Measurements from ENCODE around the gene BCR. TPM values are rescaled to one million over a fixed set of nuclear protein-coding genes. Genes with fewer than 3 reads are reported as not detected.

The BCR gene
- total RNA-seq, 2 experiments from 2014 or later: 20.6 to 40.2 TPM

GRCh38 chr22:23144432-23144831 lies 35.9 kb upstream of the BCR start:
- H3K36me3 Mint-ChIP-seq: no peaks in the 10 kb centered on the region
- H3K9me3 Mint-ChIP-seq (ENCODE audit: low read depth): no peaks in the 10 kb centered on the region
- ATAC-seq (no peak), DNase-seq (no peak)
- no peaks in the 10 kb centered on the region for H3K27me3 Mint-ChIP-seq
- H3K4me3 Mint-ChIP-seq: no peak overlapping the region
- CTCF ChIA-PET: interaction anchor here (1.0 to 2.5 kb wide), 6 partner anchors 12 to 142 kb away, joined by 3 to 13 read pairs (median 3); no protein-coding TSS in a partner anchor
- H3K27ac Mint-ChIP-seq: no peak overlapping the region
- peaks cover 40% of the 10 kb centered on the region for H3K4me1 Mint-ChIP-seq

GRCh38 chr22:23144932-23145877 lies 35.1 kb upstream of the BCR start, which contains the start of gene RAB36:
Gene RAB36, plus strand, starts transcription at chr22:23145477. Its CDS starts 1,140 bp downstream, at chr22:23146617.
- peaks cover 36% of the 10 kb centered on the region for H3K4me1 Mint-ChIP-seq
- peak; percentile 59 for ATAC-seq
- DNase-seq: peak; percentile 92
- CTCF ChIA-PET: interaction anchor here (0.9 to 2.5 kb wide), 8 partner anchors 11 to 141 kb away, joined by 3 to 13 read pairs (median 3); no protein-coding TSS in a partner anchor
- no peaks in the 10 kb centered on the region for H3K27me3 Mint-ChIP-seq
- H3K9me3 Mint-ChIP-seq (ENCODE audit: low read depth): no peaks in the 10 kb centered on the region
- peak within 1 kb of the TSS; percentile 68 for H3K4me3 Mint-ChIP-seq
- H3K27ac Mint-ChIP-seq: no peak within 1 kb of the TSS
- H3K36me3 Mint-ChIP-seq: no peaks in the 10 kb centered on the region

GRCh38 chr22:23145878-23146470 lies 34.3 kb upstream of the BCR start:
- Mint-ChIP-seq H3K36me3 (no peaks in the 10 kb centered on the region), H3K27ac (no peak overlapping the region), H3K27me3 (no peaks in the 10 kb centered on the region), H3K4me3 (no peak overlapping the region), H3K4me1 (peaks cover 29% of the 10 kb centered on the region), H3K9me3 (ENCODE audit: low read depth) (no peaks in the 10 kb centered on the region)
- no peak for ATAC-seq
- DNase-seq: no peak
- CTCF ChIA-PET: interaction anchor here (0.9 to 2.5 kb wide), 7 partner anchors 10 to 393 kb away, joined by 3 to 13 read pairs (median 4); no protein-coding TSS in a partner anchor

GRCh38 chr22:23146478-23147205 lies 33.7 kb upstream of the BCR start:
- ATAC-seq (no peak), DNase-seq (no peak)
- no peak overlapping the region for H3K27ac Mint-ChIP-seq
- H3K4me1 Mint-ChIP-seq: peaks cover 25% of the 10 kb centered on the region
- no peaks in the 10 kb centered on the region for H3K9me3 Mint-ChIP-seq (ENCODE audit: low read depth)
- no peaks in the 10 kb centered on the region for H3K27me3 Mint-ChIP-seq
- H3K36me3 Mint-ChIP-seq: no peaks in the 10 kb centered on the region
- no peak overlapping the region for H3K4me3 Mint-ChIP-seq
- CTCF ChIA-PET: interaction anchor here (0.8 to 2.0 kb wide), 7 partner anchors 9 to 394 kb away, joined by 3 to 7 read pairs (median 3); no protein-coding TSS in a partner anchor

GRCh38 chr22:23147617-23148387 lies 32.5 kb upstream of the BCR start:
- CTCF ChIA-PET: interaction anchor here (0.8 to 2.4 kb wide), 3 partner anchors 134 to 395 kb away, joined by 3 to 8 read pairs (median 5); no protein-coding TSS in a partner anchor
- H3K27ac Mint-ChIP-seq: no peak overlapping the region
- no peaks in the 10 kb centered on the region for H3K36me3 Mint-ChIP-seq
- no peak for DNase-seq
- H3K4me1 Mint-ChIP-seq: peaks cover 19% of the 10 kb centered on the region
- no peaks in the 10 kb centered on the region for H3K9me3 Mint-ChIP-seq (ENCODE audit: low read depth)
- ATAC-seq: no peak
- H3K4me3 Mint-ChIP-seq: no peak overlapping the region
- H3K27me3 Mint-ChIP-seq: no peaks in the 10 kb centered on the region

GRCh38 chr22:23149743-23150238 lies 30.5 kb upstream of the BCR start:
- Mint-ChIP-seq H3K9me3 (ENCODE audit: low read depth) (no peaks in the 10 kb centered on the region), H3K27ac (no peak overlapping the region), H3K27me3 (no peaks in the 10 kb centered on the region), H3K4me3 (no peak overlapping the region), H3K36me3 (no peaks in the 10 kb centered on the region), H3K4me1 (peaks cover 16% of the 10 kb centered on the region)
- DNase-seq (no peak), ATAC-seq (no peak)
- CTCF ChIA-PET: interaction anchor here (2.4 kb wide), 1 partner anchor 132 kb away, joined by 8 read pairs; no protein-coding TSS in a partner anchor

GRCh38 chr22:23150762-23151161 lies 29.5 kb upstream of the BCR start:
- ATAC-seq (no peak), DNase-seq (no peak)
- H3K27me3 Mint-ChIP-seq: no peaks in the 10 kb centered on the region
- no peaks in the 10 kb centered on the region for H3K36me3 Mint-ChIP-seq
- no peak overlapping the region for H3K27ac Mint-ChIP-seq
- H3K9me3 Mint-ChIP-seq (ENCODE audit: low read depth): no peaks in the 10 kb centered on the region
- CTCF ChIA-PET: no interaction called here
- peaks cover 8% of the 10 kb centered on the region for H3K4me1 Mint-ChIP-seq
- no peak overlapping the region for H3K4me3 Mint-ChIP-seq

- H3K36me3 Mint-ChIP-seq: no peaks in the 10 kb centered on the region
- CTCF ChIA-PET: no interaction called here
These were observed 28.5 kb upstream of the BCR start for GRCh38 chr22:23151827-23152226.

GRCh38 chr22:23152238-23153114 lies 27.8 kb upstream of the BCR start:
- Mint-ChIP-seq H3K36me3 (no peaks in the 10 kb centered on the region), H3K9me3 (ENCODE audit: low read depth) (no peaks in the 10 kb centered on the region), H3K4me1 (peaks cover 8% of the 10 kb centered on the region), H3K27me3 (no peaks in the 10 kb centered on the region), H3K27ac (peak overlapping the region; percentile 38), H3K4me3 (no peak overlapping the region)
- DNase-seq (no peak), ATAC-seq (no peak)
- CTCF ChIA-PET: interaction anchor here (0.9 kb wide), 1 partner anchor 11 kb away, joined by 4 read pairs; no protein-coding TSS in a partner anchor

More at GRCh38 chr22:23151827-23152226, 28.5 kb upstream of the BCR start:
- H3K9me3 Mint-ChIP-seq (ENCODE audit: low read depth): no peaks in the 10 kb centered on the region
- H3K4me3 Mint-ChIP-seq: no peak overlapping the region
- H3K4me1 Mint-ChIP-seq: peaks cover 8% of the 10 kb centered on the region
- no peak overlapping the region for H3K27ac Mint-ChIP-seq
- DNase-seq: no peak
- no peak for ATAC-seq
- H3K27me3 Mint-ChIP-seq: no peaks in the 10 kb centered on the region

- H3K9me3 Mint-ChIP-seq (ENCODE audit: low read depth): no peaks in the 10 kb centered on the region
- no peak overlapping the region for H3K27ac Mint-ChIP-seq
- peaks cover 8% of the 10 kb centered on the region for H3K4me1 Mint-ChIP-seq
- CTCF ChIA-PET: interaction anchor here (0.8 to 2.8 kb wide), 3 partner anchors 19 to 197 kb away, joined by 3 to 10 read pairs (median 6); no protein-coding TSS in a partner anchor
- no peak for ATAC-seq
- no peaks in the 10 kb centered on the region for H3K36me3 Mint-ChIP-seq
- H3K27me3 Mint-ChIP-seq: no peaks in the 10 kb centered on the region
- H3K4me3 Mint-ChIP-seq: no peak overlapping the region
- DNase-seq: no peak
These were observed 26.3 kb upstream of the BCR start for GRCh38 chr22:23153994-23154393.

- CTCF ChIA-PET: interaction anchor here (1.8 to 2.8 kb wide), 2 partner anchors 128 to 197 kb away, joined by 6 to 10 read pairs; no protein-coding TSS in a partner anchor
- H3K27ac Mint-ChIP-seq: no peak overlapping the region
- H3K36me3 Mint-ChIP-seq: no peaks in the 10 kb centered on the region
- H3K9me3 Mint-ChIP-seq (ENCODE audit: low read depth): no peaks in the 10 kb centered on the region
- ATAC-seq: no peak
- H3K27me3 Mint-ChIP-seq: no peaks in the 10 kb centered on the region
- no peak for DNase-seq
- no peak overlapping the region for H3K4me3 Mint-ChIP-seq
- peaks cover 8% of the 10 kb centered on the region for H3K4me1 Mint-ChIP-seq
These were observed 25.8 kb upstream of the BCR start for GRCh38 chr22:23154461-23154860.
